Fibroblast of lung (primary cell): ENCODE results near the gene MAGI2. TPM values are rescaled to one million over a fixed set of nuclear protein-coding genes. Genes with fewer than 3 reads are reported as not detected.

Source experiments
- DNase-seq, 2 donors: peaks; one replicate each; pipeline versions ENCODE4 v3.0.0 to v3.0.0-alpha.2; 2010; ENCODE audit warnings: low read depth in 2 of 2
- H2AFZ ChIP-seq: 2 replicates; pipeline ENCODE4 v1.5.1; 2012; ENCODE audit warnings: low read length, control low read depth, inconsistent platforms
- H3K27ac ChIP-seq: 2 replicates; pipeline ENCODE4 v1.5.1; 2011; ENCODE audit warnings: low read length, control low read depth; ENCODE audit not compliant: insufficient read depth
- H3K27me3 ChIP-seq: 2 replicates; pipeline ENCODE4 v1.5.1; 2011; ENCODE audit warnings: mild to moderate bottlenecking, low read length; ENCODE audit not compliant: control insufficient read depth, insufficient read depth
- H3K36me3 ChIP-seq: 2 replicates; pipeline ENCODE4 v1.5.1; 2011; ENCODE audit warnings: low read length; ENCODE audit not compliant: control insufficient read depth, insufficient read depth
- H3K4me1 ChIP-seq: 2 replicates; pipeline ENCODE4 v1.5.1; 2011; ENCODE audit warnings: low read length; ENCODE audit not compliant: control insufficient read depth, insufficient read depth; ENCODE audit errors: extremely low read depth
- H3K4me2 ChIP-seq: 2 replicates; pipeline ENCODE4 v1.5.1; 2011; ENCODE audit warnings: low read length, control low read depth; ENCODE audit not compliant: insufficient read depth; ENCODE audit errors: extremely low read depth
- H3K4me3 ChIP-seq, 4 experiments: fragments of 200-600 bp in 1 of 4; sonication (generic) in 1 of 4; replicated peaks in 1 of 4; 2 replicates each; pipeline ENCODE4 v1.5.1; 2011 to 2016; ENCODE audit warnings: low read length in 4 of 4, low read depth in 3 of 4, mild to moderate bottlenecking in 3 of 4, control low read depth in 2 of 4, inconsistent platforms in 1 of 4, mixed read lengths in 1 of 4; ENCODE audit not compliant: insufficient read depth in 1 of 4; ENCODE audit errors: control extremely low read depth in 1 of 4
- H3K79me2 ChIP-seq: 2 replicates; pipeline ENCODE4 v1.5.1; 2012; ENCODE audit warnings: mild to moderate bottlenecking, low read length, inconsistent platforms; ENCODE audit not compliant: control insufficient read depth, insufficient read depth
- H3K9ac ChIP-seq: 2 replicates; pipeline ENCODE4 v1.5.1; 2011; ENCODE audit warnings: mild to moderate bottlenecking, low read length, control low read depth; ENCODE audit not compliant: insufficient read depth
- H3K9me3 ChIP-seq: 2 replicates; pipeline ENCODE4 v1.5.1; 2012; ENCODE audit warnings: low read depth, low read length; ENCODE audit not compliant: control insufficient read depth, insufficient read depth
- H4K20me1 ChIP-seq: 2 replicates; pipeline ENCODE4 v1.5.1; 2011; ENCODE audit warnings: low read length; ENCODE audit not compliant: control insufficient read depth, insufficient read depth; ENCODE audit errors: extremely low read depth
- CTCF ChIP-seq, 2 donors: IDR thresholded peaks in 1 of 2; conservative IDR thresholded peaks in 1 of 2; 1 replicate in 1 of 2; 2 replicates in 1 of 2; pipeline ENCODE4 v1.5.1; 2011 to 2012; ENCODE audit warnings: low read length in 2 of 2, control low read depth in 1 of 2, inconsistent platforms in 1 of 2, low read depth in 1 of 2, mild to moderate bottlenecking in 1 of 2
- EZH2 ChIP-seq: IDR thresholded peaks from 2 replicates; pipeline ENCODE4 v1.5.1; 2012; ENCODE audit warnings: low read length, control low read depth, mild to moderate bottlenecking; ENCODE audit errors: missing control alignments
- polyA plus RNA-seq, 2 donors: library from polyadenylated mRNA; depleted of rRNA in 1 of 2; stranded (reverse) in 1 of 2; unstranded in 1 of 2; fragments of >200 nt; gene quantifications; 2 replicates each; pipeline ENCODE4 v1.2.1, GENCODE V29; 2011 to 2012; ENCODE audit warnings: missing spikeins in 1 of 2
- total RNA-seq: library from RNA; depleted of rRNA; stranded (reverse); fragments of >200 nt; gene quantifications from 2 replicates; pipeline ENCODE4 v1.2.1, GENCODE V29; 2014

The MAGI2 gene
- total and polyA plus RNA-seq, 2 donors (not counting 1 experiment from before 2014, with no cell fraction given) = 1.8 to 17.0 TPM

GRCh38 chr7:77995717-77996116 lies 1457.8 kb downstream of the MAGI2 start:
- no peak for DNase-seq
- Histone ChIP-seq H3K4me1 (no peaks in the 10 kb centered on the region), H2AFZ (no peak overlapping the region), H3K9ac (no peak overlapping the region), H3K27me3 (peaks cover 6% of the 10 kb centered on the region), H3K4me3 (no peak overlapping the region), H3K27ac (no peak overlapping the region), H3K4me2 (no peak overlapping the region), H3K9me3 (no peaks in the 10 kb centered on the region), H4K20me1 (no peaks in the 10 kb centered on the region), H3K36me3 (no peaks in the 10 kb centered on the region), H3K79me2 (no peaks in the 10 kb centered on the region)
- no peak for TF ChIP-seq CTCF (conservative IDR thresholded peaks at IDR 0.05 in 1 of 2, IDR thresholded peaks at IDR 0.05 in 1 of 2; ENCODE audit: low read depth in 1 of 2, low read length in 2 of 2)
- no peak for TF ChIP-seq EZH2

GRCh38 chr7:77993838-77994237 lies 1459.6 kb downstream of the MAGI2 start:
- Histone ChIP-seq H3K9ac (no peak overlapping the region), H3K36me3 (no peaks in the 10 kb centered on the region), H4K20me1 (no peaks in the 10 kb centered on the region), H2AFZ (no peak overlapping the region), H3K79me2 (no peaks in the 10 kb centered on the region), H3K27me3 (peaks cover 6% of the 10 kb centered on the region), H3K4me2 (no peak overlapping the region), H3K9me3 (no peaks in the 10 kb centered on the region), H3K4me1 (no peaks in the 10 kb centered on the region), H3K27ac (no peak overlapping the region), H3K4me3 (no peak overlapping the region)
- DNase-seq = no peak
- TF ChIP-seq CTCF (conservative IDR thresholded peaks at IDR 0.05 in 1 of 2, IDR thresholded peaks at IDR 0.05 in 1 of 2; ENCODE audit: low read depth in 1 of 2, low read length in 2 of 2) (no peak), EZH2 (no peak)

DNA sequence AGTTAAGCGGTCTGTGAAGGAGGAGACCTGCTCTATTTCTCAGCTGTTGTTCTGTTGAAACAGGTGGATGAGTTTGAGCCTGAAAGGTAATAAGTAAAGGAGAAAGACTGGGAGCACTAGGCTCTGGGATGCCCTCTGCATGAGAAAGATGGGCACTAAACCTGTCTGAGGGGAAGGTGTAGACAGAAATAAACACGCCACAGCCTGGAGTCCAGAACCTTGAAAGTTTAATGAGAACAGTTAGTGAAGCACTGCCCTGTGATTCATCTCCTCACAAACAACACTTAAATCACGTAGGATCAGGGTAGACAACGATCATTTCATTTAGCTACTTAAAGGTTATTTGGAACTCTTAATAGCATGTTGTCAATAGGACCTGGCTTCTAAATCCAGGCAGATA lies 1461.8 kb downstream of the MAGI2 start:
- no peak for DNase-seq
- Histone ChIP-seq H4K20me1 (no peaks in the 10 kb centered on the region), H3K27ac (no peak overlapping the region), H3K9ac (no peak overlapping the region), H3K79me2 (no peaks in the 10 kb centered on the region), H3K4me1 (no peaks in the 10 kb centered on the region), H3K4me3 (no peak overlapping the region), H3K4me2 (no peak overlapping the region), H3K9me3 (no peaks in the 10 kb centered on the region), H3K36me3 (no peaks in the 10 kb centered on the region), H3K27me3 (peaks cover 6% of the 10 kb centered on the region), H2AFZ (no peak overlapping the region)
- TF ChIP-seq CTCF (conservative IDR thresholded peaks at IDR 0.05 in 1 of 2, IDR thresholded peaks at IDR 0.05 in 1 of 2; ENCODE audit: low read depth in 1 of 2, low read length in 2 of 2) = no peak
- TF ChIP-seq EZH2 = no peak
